ENCODE results near the gene SIX1. TPM values are rescaled to one million over a fixed set of nuclear protein-coding genes. Genes with fewer than 3 reads are reported as not detected.

SIX1 gene
- polyA plus RNA-seq, 1 of the 3 experiments (the other 2 are of a cell fraction): 52.1 TPM

GRCh38 chr14:60602291-60602690 lies 47.0 kb downstream of the SIX1 start:
- no peak for DNase-seq
- H3K4me1 ChIP-seq (ENCODE audit: control insufficient read depth in 1 of 2, insufficient read depth in 2 of 2, low read depth in 1 of 2, low read length in 1 of 2): no peaks in the 10 kb centered on the region
- H3K36me3 ChIP-seq (replicated peaks in 1 of 2; ENCODE audit: control insufficient read depth in 1 of 2, insufficient read depth in 2 of 2, low read length in 1 of 2): no peaks in the 10 kb centered on the region
- TF ChIP-seq RAD21 (IDR thresholded peaks at IDR 0.05; ENCODE audit: low read length): no peak
- no peak for TF ChIP-seq MAX (IDR thresholded peaks at IDR 0.05; ENCODE audit: low read depth)
- no peak for TF ChIP-seq GATA2 (CRISPR knock-in tag; IDR thresholded peaks at IDR 0.05)
- TF ChIP-seq ZBTB33 (IDR thresholded peaks at IDR 0.05; ENCODE audit: borderline replicate concordance, low read depth): no peak
- no peak for TF ChIP-seq REST (IDR thresholded peaks at IDR 0.05; ENCODE audit: low read depth, low read length)
- no peak for TF ChIP-seq FOSL2 (IDR thresholded peaks at IDR 0.05; ENCODE audit: borderline replicate concordance, low read depth)
- no peak for TF ChIP-seq USF2 (IDR thresholded peaks at IDR 0.05; ENCODE audit: borderline replicate concordance, low read depth, low read length)
- no peak for TF ChIP-seq SMC3 (IDR thresholded peaks at IDR 0.05; ENCODE audit: low read depth, low read length)
- TF ChIP-seq TEAD4 (IDR thresholded peaks at IDR 0.05; ENCODE audit: borderline replicate concordance, insufficient read depth): no peak
- no peak for TF ChIP-seq PBX3 (IDR thresholded peaks at IDR 0.05)
- no peak for TF ChIP-seq EP300 (IDR thresholded peaks at IDR 0.05; ENCODE audit: borderline replicate concordance in 1 of 2, low read depth in 1 of 2, low read length in 1 of 2)
- TF ChIP-seq JUND (IDR thresholded peaks at IDR 0.05): no peak
- TF ChIP-seq RFX5 (IDR thresholded peaks at IDR 0.05; ENCODE audit: low read length): no peak
- TF ChIP-seq NRF1 (IDR thresholded peaks at IDR 0.05; ENCODE audit: low read depth, low read length): no peak
- no peak for TF ChIP-seq RCOR1 (IDR thresholded peaks at IDR 0.05; ENCODE audit: low read length)
- no peak for TF ChIP-seq TAF1 (IDR thresholded peaks at IDR 0.05; ENCODE audit: borderline replicate concordance, low read depth, low read length)
- TF ChIP-seq, protein P1, sequence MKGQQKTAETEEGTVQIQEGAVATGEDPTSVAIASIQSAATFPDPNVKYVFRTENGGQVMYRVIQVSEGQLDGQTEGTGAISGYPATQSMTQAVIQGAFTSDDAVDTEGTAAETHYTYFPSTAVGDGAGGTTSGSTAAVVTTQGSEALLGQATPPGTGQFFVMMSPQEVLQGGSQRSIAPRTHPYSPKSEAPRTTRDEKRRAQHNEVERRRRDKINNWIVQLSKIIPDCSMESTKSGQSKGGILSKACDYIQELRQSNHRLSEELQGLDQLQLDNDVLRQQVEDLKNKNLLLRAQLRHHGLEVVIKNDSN (IDR thresholded peaks at IDR 0.05; ENCODE audit: borderline replicate concordance, low read depth): no peak
- TF ChIP-seq GABPA (IDR thresholded peaks at IDR 0.05; ENCODE audit: low read depth): no peak
- H3K27ac ChIP-seq (ENCODE audit: low read depth in 2 of 2, low read length in 1 of 2): no peak overlapping the region
- no peaks in the 10 kb centered on the region for H3K27me3 ChIP-seq (ENCODE audit: insufficient read depth)
- no peak overlapping the region for H3K4me2 ChIP-seq
- H3K79me2 ChIP-seq (ENCODE audit: insufficient read depth): no peaks in the 10 kb centered on the region
- H3K9ac ChIP-seq: no peak overlapping the region
- ChIA-PET POLR2A (no interaction called here), CTCF (interaction anchor here (0.7 kb wide), 1 partner anchor 23 kb away, joined by 3 read pairs; no protein-coding TSS in a partner anchor)
- no peaks in the 10 kb centered on the region for H3F3A ChIP-seq (replicated peaks; ENCODE audit: insufficient read depth)
- H3K9me2 ChIP-seq: no peaks in the 10 kb centered on the region
- peaks cover 9% of the 10 kb centered on the region for H3K9me3 ChIP-seq
- no peak overlapping the region for H3K4me3 ChIP-seq (ENCODE audit: low read depth in 2 of 2, low read length in 1 of 2)
- no peaks in the 10 kb centered on the region for H4K20me1 ChIP-seq (ENCODE audit: insufficient read depth)
- no peak overlapping the region for H2AFZ ChIP-seq (ENCODE audit: low read depth)

All from SK-N-SH (cell line).